Stimulated activated CD4-positive, alpha-beta T cell treated with anti-CD3 and anti-CD28 coated beads, Interleukin-1b, Interleukin-23, amount 100 ng/mL, for 48 hours (primary cell): ENCODE data around the gene PRKCH.
"Not testable (repeated sequence)": the region's sequence is repeated elsewhere in the genome, so short reads cannot be mapped to it uniquely, and the experiment has no call there.

Source experiments
- DNase-seq: peaks from one replicate; pipeline ENCODE4 v3.0.0-alpha.2; 2020

PRKCH gene

DNA sequence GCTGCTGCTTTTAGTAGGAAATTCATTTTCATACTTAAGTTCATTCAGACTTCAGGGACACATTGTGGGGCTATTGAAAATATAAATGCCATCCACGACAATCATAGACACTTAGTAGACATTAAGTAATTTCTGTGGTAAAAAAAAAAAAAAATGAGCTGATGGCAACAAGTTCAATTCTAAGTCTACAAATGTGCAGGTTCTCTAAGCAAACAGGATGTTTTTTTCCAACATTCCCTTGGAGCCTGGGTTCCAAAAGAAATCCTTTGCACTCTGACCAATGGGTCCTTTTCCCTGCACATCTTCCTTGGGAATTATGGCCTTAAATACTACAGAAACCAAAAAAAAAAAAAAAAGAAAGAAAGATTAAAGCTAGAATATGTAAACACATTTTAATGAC lies 198.4 kb downstream of the PRKCH start:
- no peak for DNase-seq

DNA sequence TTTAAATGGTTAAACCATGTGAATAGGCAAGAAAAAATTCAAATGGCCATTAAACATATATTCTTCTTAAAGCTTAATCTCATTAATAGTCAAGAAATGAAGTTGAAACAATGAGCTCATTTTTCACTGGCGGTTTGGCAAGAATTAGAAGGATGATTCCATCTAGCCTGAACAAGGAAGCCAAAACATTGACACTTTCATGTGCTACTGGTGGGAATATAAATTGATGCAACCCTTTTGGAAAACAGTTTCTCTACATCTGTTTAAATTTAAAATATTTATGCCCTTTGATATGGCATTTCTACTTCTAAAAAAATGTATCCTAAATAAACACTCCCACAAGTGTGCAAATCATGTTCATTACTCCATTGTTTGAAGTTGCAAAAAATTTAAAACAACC lies 199.2 kb downstream of the PRKCH start:
- DNase-seq: no peak

- DNase-seq: no peak
Measured at GRCh38 chr14:61521773-61522172, 200.4 kb downstream of the PRKCH start.

GRCh38 chr14:61523751-61524150 lies 202.4 kb downstream of the PRKCH start:
- DNase-seq: no peak

DNA sequence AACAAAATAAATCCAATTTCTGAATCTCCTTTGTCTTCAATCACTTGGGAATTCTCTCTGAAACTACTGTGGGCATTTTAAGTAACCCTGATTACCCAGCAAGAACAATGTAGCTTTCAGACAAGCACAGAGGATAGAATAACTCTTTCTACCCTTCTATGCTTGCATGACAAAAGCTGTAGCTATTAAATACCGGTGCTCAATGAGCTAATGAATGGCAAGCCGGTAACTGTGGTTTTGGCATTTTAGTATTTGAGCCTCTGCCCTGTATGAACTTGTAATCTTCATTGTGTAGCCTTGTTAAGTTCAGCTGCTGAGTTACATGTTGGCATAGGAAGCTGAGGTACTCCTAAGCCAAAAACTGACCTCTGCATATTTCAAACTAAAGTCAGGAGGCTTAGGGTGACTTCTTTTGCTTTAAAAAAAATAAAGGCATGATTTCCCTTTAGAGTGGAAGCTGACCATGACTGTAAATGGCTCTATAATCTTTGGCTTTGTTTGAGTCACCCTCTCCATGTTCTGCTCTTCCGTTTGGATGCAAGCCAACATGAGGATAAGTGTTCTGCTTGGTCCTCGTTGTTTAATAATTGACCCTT lies 202.9 kb downstream of the PRKCH start:
- no peak for DNase-seq

DNA sequence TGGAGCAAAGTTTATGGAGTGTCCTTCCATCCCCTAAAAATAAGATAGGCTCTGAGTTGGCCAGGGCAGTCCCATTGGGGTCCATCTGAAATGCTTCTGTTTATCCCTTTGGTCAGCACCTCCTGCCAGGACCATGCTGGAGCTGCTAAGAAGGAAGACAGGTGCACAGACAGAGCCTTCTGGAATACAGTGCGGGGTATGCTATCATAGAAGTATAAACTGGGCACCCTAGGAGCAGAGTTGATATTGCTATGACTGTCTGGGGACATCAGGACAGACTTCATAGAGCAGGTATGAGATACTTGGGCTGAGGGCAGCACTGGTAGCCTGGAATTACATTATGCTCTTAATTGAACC lies 203.5 kb downstream of the PRKCH start:
- DNase-seq: no peak

DNA sequence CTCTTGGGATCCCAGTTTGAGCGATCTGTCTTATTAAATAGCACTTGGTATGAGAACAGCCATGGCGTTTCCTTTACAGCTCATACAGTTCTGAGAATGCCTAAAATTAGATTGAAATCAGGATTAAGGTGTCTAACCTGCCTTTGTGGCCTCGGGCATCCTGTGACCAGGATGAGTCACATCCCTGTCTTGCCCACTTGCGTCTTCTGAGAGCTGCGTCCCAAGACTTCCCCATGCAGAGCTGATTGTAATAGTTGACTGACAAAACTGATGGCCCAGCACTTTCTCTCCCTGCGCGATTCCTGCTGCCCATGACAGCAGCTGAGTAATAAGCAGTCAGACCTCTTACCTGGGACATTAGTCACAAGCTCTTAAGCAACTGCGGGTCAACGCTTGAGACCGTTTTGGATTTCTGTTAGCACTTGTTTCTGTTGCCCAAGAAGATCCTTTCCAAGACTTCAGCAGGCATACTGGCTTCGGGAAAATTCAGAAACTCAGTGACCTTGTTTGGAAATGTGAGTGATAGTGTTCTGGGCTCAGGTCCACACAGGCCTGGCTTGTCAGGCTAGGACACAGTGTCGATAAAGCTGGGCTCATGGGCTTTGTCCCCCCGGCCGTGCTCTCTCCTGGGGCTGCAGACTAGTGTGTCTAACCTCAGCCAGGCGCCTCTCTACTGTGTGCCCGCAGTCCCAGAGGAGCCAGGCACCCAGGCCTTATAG lies 204.1 kb downstream of the PRKCH start:
- peak; percentile 87 for DNase-seq

DNA sequence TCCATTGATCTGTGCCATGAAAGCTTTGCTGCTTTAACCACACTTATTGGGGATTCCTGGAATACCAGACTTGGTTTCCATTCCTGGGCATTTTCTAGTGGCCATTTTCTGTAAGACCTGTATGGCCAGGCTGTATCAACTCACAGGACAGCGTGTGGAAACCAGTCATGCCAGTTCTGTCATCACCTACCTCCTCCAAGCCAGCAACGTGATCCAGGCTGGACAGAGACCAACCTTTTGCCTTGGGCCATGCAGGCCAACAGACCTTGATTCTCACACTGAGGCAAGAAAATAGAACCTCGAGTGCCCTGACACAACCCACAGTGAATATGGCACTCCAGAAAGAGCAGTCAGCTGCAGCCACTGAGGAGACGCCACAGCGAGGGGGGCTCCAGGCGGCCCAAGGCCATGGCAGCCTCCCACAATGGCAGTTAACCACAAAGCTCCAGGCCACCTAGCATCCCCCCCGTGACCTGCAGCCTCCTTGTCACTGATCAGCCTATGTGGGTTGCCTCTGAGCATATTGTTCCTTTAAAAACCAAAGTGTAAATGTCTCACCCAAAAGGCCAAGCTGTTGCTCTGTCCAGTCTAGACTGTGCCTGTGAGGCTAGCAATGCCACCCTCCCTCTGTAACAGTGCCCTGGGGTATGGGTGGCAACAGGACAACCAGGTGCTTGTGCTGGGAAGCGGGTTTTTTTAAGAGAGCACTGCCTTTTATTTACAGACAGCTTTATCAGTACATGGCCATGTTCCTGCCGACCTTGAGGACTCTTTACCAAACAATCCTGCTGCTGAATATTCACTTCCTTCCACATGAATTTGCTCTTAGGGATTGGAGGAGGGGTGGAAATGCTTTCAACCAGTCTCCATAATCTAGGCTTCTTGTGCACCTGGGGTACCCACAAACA lies 205.3 kb downstream of the PRKCH start:
- no peak for DNase-seq

- DNase-seq: no peak
Measured at GRCh38 chr14:61527325-61528100, 206.1 kb downstream of the PRKCH start.

DNA sequence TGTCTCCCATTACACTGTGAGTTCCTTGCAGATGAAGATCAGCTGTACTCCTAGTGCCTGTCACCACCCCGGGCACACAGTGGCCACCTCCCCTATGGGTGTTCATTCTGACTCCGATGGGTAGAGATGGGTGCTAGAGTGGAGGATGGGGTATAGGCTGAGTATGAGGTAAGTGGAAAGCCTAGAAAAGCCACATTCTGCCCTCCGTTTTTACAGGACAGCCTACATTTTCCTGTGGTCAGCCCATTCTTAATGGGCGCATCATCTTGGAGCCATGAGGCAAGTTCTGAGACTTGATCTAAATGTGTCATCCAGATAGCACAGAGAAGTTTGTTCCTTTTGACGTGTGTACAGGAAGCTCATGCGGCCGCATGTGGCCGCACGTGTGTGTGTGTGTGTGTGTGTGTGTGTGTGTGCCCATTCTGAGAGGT lies 207.2 kb downstream of the PRKCH start:
- DNase-seq: peak; percentile 60

DNA sequence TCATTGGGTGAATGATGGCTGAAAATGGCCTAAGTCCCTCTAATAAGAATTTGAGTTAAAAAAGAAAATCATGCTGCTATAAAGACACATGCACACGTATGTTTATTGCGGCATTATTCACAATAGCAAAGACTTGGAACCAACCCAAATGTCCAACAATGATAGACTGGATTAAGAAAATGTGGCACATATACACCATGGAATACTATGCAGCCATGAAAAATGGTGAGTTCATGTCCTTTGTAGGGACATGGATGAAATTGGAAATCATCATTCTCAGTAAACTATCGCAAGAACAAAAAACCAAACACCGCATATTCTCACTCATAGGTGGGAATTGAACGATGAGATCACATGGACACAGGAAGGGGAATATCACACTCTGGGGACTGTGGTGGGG lies 208.0 kb downstream of the PRKCH start:
- not testable (repeated sequence) for DNase-seq

DNA sequence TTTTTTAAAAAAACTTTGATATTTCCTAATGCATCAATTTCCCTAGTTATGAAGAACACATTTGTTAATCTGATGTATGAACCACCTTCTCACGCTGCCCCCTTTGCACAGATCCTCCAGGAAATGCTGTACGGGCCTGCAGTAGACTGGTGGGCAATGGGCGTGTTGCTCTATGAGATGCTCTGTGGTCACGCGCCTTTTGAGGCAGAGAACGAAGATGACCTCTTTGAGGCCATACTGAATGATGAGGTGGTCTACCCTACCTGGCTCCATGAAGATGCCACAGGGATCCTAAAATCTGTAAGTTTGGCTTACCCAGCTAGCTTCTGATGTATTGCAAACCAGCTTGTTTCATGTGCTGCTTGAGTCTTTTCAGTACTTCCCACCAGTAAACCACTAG lies 208.9 kb downstream of the PRKCH start:
- DNase-seq: no peak

DNA sequence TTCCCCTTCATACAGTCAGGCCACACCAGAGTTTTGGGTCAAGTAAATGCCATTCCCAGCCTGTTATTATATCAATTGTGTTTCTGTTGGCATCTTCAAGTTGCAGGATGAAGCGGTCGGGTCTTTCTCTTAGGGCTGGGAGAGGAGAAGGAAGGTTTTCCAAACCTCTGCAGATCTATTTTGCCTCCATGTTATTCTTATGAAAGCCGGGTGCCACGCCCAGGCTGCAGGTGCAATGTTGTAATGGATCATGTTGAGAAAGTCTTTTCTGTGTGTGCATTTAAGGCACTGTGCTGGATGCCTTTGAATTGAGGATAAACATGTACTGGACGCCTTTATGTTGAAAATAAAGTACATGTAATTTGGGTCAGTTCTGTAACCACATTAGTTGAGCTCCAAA lies 209.5 kb downstream of the PRKCH start:
- DNase-seq: no peak

- no peak for DNase-seq
Measured at GRCh38 chr14:61531465-61532122, 210.2 kb downstream of the PRKCH start.

DNA sequence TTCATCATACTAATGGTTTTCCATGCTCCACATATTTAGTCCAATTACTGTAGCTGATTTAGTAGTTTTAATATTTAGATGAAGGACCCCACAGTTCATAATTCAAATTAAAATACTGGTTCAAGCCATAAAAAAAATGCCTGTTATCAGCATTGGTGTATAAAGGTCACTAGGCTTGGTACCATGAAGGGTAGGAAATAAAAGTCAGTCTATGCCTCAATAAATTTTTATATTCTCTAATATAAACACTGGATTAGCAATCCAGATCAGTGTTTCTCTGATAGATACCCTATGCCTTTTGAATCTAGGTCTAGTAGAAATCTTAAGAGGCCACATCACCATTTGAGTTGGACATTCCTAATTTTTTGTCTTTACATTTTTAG lies 210.7 kb downstream of the PRKCH start:
- DNase-seq: no peak

DNA sequence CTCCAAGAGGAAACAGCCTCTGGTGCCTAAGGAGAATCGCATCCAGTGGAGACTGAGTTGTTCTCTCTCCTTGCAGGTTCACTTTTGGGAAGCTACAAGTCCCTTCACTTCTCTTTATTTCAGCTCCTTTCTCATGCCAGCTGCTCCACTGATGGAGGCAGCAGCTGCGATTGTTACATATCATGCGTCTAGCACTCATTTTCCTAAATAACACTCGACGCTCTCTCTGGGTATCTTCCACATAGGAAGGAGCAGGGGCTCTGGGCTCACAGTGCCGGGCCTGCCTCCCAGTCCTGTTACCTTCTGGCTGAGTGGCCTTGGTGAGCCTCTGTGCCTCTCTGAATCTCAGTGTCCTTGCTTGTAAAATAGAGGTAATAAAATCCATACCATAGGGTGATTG lies 211.4 kb downstream of the PRKCH start:
- no peak for DNase-seq

GRCh38 chr14:61533513-61534255 lies 212.3 kb downstream of the PRKCH start:
- no peak for DNase-seq

GRCh38 chr14:61535032-61535431 lies 213.7 kb downstream of the PRKCH start:
- no peak for DNase-seq

GRCh38 chr14:61535458-61535857 lies 214.1 kb downstream of the PRKCH start:
- no peak for DNase-seq

DNA sequence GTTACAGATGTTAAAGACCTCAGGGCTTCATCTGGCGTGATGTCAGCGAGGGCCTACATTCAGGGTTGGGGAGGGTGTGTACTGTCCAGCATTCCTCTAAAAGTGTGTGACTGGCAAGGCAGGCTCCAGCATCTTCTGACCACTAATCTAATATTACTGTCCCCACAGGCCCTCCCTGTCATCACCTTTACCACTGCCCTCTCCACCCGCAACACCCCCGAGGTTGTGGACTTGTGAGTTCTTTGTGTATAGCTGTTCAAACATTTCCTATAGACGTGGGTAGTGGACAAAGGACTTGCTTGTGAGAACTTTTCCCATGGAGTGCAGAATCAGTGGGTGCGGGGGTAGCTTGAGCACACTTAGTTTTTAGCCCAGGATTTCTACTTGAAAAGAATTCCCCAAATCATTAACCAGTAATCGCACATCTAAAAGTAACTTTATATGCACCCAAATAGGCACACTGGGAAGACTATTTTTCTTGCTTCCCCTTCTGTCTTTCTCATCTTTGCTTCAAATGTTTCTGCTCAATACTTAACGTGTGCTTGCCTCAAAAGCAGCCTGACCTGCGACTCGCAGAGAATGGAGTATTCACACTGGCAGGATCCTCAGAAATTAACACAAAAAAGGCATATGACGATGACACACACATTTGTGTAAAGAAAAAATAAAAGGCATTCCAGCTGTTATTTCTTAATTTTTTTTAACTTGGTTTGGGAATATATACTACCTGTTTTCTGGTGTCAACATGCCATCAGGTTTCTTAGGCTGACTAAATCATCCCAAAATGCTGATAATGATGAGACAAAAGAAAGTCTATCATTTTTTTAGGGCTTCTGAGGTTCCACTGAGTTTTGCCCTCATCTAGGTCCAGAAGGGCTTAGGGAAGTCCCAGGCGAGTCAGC lies 215.5 kb downstream of the PRKCH start:
- no peak for DNase-seq
